CD4-positive, alpha-beta T cell treated with Interleukin-2 at 100 ng/mL for 4 hours (primary cell): Measurements from ENCODE around the gene NSUN7.
"Not testable (repeated sequence)": the region's sequence is repeated elsewhere in the genome, so short reads cannot be mapped to it uniquely, and the experiment has no call there.

ENCODE experiments used
- DNase-seq: peaks from one replicate; pipeline ENCODE4 v3.0.0-alpha.2; 2020; ENCODE audit warnings: low spot score

The NSUN7 gene

GRCh38 chr4:40749717-40750460 lies at the start of gene NSUN7:
NSUN7 (plus strand) TSS chr4:40749955; CDS start chr4:40750694, 739 bp downstream.
- DNase-seq: no peak

GRCh38 chr4:40702137-40702799 lies 47.5 kb upstream of the NSUN7 start:
- no peak for DNase-seq

GRCh38 chr4:40702800-40703151 lies 47.0 kb upstream of the NSUN7 start:
- DNase-seq: no peak

GRCh38 chr4:40704073-40704472 lies 45.7 kb upstream of the NSUN7 start:
- DNase-seq: no peak

GRCh38 chr4:40710484-40711254 lies 39.1 kb upstream of the NSUN7 start:
- DNase-seq: no peak

GRCh38 chr4:40713001-40713400 lies 36.8 kb upstream of the NSUN7 start:
- DNase-seq: not testable (repeated sequence)

GRCh38 chr4:40713798-40714197 lies 36.0 kb upstream of the NSUN7 start:
- no peak for DNase-seq

- no peak for DNase-seq
Observed at GRCh38 chr4:40718586-40718985, 31.2 kb upstream of the NSUN7 start.

- peak; percentile 10 for DNase-seq
Observed at GRCh38 chr4:40719008-40719623, 30.6 kb upstream of the NSUN7 start.

GRCh38 chr4:40720351-40720750 lies 29.4 kb upstream of the NSUN7 start:
- no peak for DNase-seq

- no peak for DNase-seq
Observed at GRCh38 chr4:40720916-40721315, 28.8 kb upstream of the NSUN7 start.

GRCh38 chr4:40721730-40722171 lies 28.0 kb upstream of the NSUN7 start:
- no peak for DNase-seq

- peak; percentile 7 for DNase-seq
Observed at GRCh38 chr4:40722576-40723161, 27.1 kb upstream of the NSUN7 start.

GRCh38 chr4:40723728-40724127 lies 26.0 kb upstream of the NSUN7 start:
- no peak for DNase-seq

- DNase-seq: no peak
Observed at GRCh38 chr4:40728333-40728732, 21.4 kb upstream of the NSUN7 start.

- no peak for DNase-seq
Observed at GRCh38 chr4:40729555-40729954, 20.2 kb upstream of the NSUN7 start.

- no peak for DNase-seq
Observed at GRCh38 chr4:40730091-40730679, 19.6 kb upstream of the NSUN7 start.

GRCh38 chr4:40731361-40731760 lies 18.4 kb upstream of the NSUN7 start:
- no peak for DNase-seq

GRCh38 chr4:40731792-40732245 lies 17.9 kb upstream of the NSUN7 start:
- no peak for DNase-seq

GRCh38 chr4:40733752-40734151 lies 16.0 kb upstream of the NSUN7 start:
- no peak for DNase-seq

- no peak for DNase-seq
Observed at GRCh38 chr4:40734497-40734896, 15.3 kb upstream of the NSUN7 start.

GRCh38 chr4:40736910-40737309 lies 12.8 kb upstream of the NSUN7 start:
- no peak for DNase-seq
